Parathyroid adenoma (tissue), 2 donors: ENCODE measurements around the gene PYGO1.
"Not testable (repeated sequence)": the region's sequence is repeated elsewhere in the genome, so short reads cannot be mapped to it uniquely, and the experiment has no call there.

ENCODE experiments used
- H2AFZ ChIP-seq: fragments of 300-600 bp; sonication (generic); one replicate; pipeline ENCODE4 v1.7.0; 2017; ENCODE audit warnings: antibody characterized with exemption, mild to moderate bottlenecking
- H3K27ac ChIP-seq: fragments of 300-600 bp; sonication (generic); one replicate; pipeline ENCODE4 v1.7.0; 2017
- H3K27me3 ChIP-seq: fragments of 300-600 bp; sonication (generic); one replicate; pipeline ENCODE4 v1.7.0; 2017; ENCODE audit warnings: low read length; ENCODE audit not compliant: control insufficient read depth, insufficient read depth
- H3K36me3 ChIP-seq: fragments of 300-600 bp; sonication (generic); one replicate; pipeline ENCODE4 v1.7.0; 2017; ENCODE audit warnings: low read length; ENCODE audit not compliant: control insufficient read depth, insufficient read depth
- H3K4me1 ChIP-seq: fragments of 300-600 bp; sonication (generic); one replicate; pipeline ENCODE4 v1.7.0; 2017; ENCODE audit warnings: control low read depth
- H3K4me2 ChIP-seq: fragments of 300-600 bp; sonication (generic); one replicate; pipeline ENCODE4 v1.7.0; 2017; ENCODE audit warnings: low read length
- H3K4me3 ChIP-seq: fragments of 300-600 bp; sonication (generic); one replicate; pipeline ENCODE4 v1.7.0; 2017; ENCODE audit warnings: low read depth, low read length
- H3K79me2 ChIP-seq: fragments of 300-600 bp; sonication (generic); one replicate; pipeline ENCODE4 v1.7.0; 2017; ENCODE audit warnings: control low read depth
- H3K9ac ChIP-seq: fragments of 300-600 bp; sonication (generic); one replicate; pipeline ENCODE4 v1.7.0; 2017; ENCODE audit warnings: mild to moderate bottlenecking
- H3K9me3 ChIP-seq: fragments of 300-600 bp; sonication (generic); one replicate; pipeline ENCODE4 v1.7.0; 2017; ENCODE audit warnings: low read length; ENCODE audit not compliant: control insufficient read depth
- CTCF ChIP-seq: fragments of 300-600 bp; sonication (generic); IDR thresholded peaks from one replicate; pipeline ENCODE4 v1.7.0; 2017; ENCODE audit warnings: antibody characterized with exemption, mild to moderate bottlenecking
- donor health status: primary hyperparathyroidism.

PYGO1 gene

GRCh38 chr15:55515991-55516776 is 72.0 kb downstream of the PYGO1 start:
- H3K27me3 ChIP-seq, result no peaks in the 10 kb centered on the region
- H3K9me3 ChIP-seq, result no peaks in the 10 kb centered on the region
- H3K4me2 ChIP-seq, result no peak overlapping the region
- no peaks in the 10 kb centered on the region for H3K4me1 ChIP-seq
- no peaks in the 10 kb centered on the region for H3K36me3 ChIP-seq
- no peak overlapping the region for H3K27ac ChIP-seq
- H3K9ac ChIP-seq, result no peak overlapping the region
- TF ChIP-seq CTCF, result no peak
- H3K79me2 ChIP-seq, result no peaks in the 10 kb centered on the region
- no peak overlapping the region for H2AFZ ChIP-seq
- no peak overlapping the region for H3K4me3 ChIP-seq

GRCh38 chr15:55515491-55515890 is 72.7 kb downstream of the PYGO1 start:
- H3K36me3 ChIP-seq, result no peaks in the 10 kb centered on the region
- no peak overlapping the region for H3K4me2 ChIP-seq
- H3K27me3 ChIP-seq, result no peaks in the 10 kb centered on the region
- H3K9ac ChIP-seq, result no peak overlapping the region
- H3K9me3 ChIP-seq, result no peaks in the 10 kb centered on the region
- H3K79me2 ChIP-seq, result no peaks in the 10 kb centered on the region
- H3K27ac ChIP-seq, result no peak overlapping the region
- no peaks in the 10 kb centered on the region for H3K4me1 ChIP-seq
- H3K4me3 ChIP-seq, result no peak overlapping the region
- H2AFZ ChIP-seq, result no peak overlapping the region
- no peak for TF ChIP-seq CTCF

- Histone ChIP-seq H3K79me2 (no peaks in the 10 kb centered on the region), H3K27ac (no peak overlapping the region), H2AFZ (no peak overlapping the region)
These were observed 73.7 kb downstream of the PYGO1 start for GRCh38 chr15:55514414-55514850.

GRCh38 chr15:55513621-55514413 is 74.3 kb downstream of the PYGO1 start:
- not testable (repeated sequence) for H3K4me2 ChIP-seq, H3K9ac ChIP-seq, H3K27me3 ChIP-seq, H3K79me2 ChIP-seq, H2AFZ ChIP-seq, H3K27ac ChIP-seq, H3K4me1 ChIP-seq, H3K36me3 ChIP-seq, H3K4me3 ChIP-seq, H3K9me3 ChIP-seq
- TF ChIP-seq CTCF, result peak; percentile 29

More at GRCh38 chr15:55514414-55514850, 73.7 kb downstream of the PYGO1 start:
- Histone ChIP-seq H3K9ac (no peak overlapping the region), H3K4me3 (no peak overlapping the region), H3K4me1 (no peaks in the 10 kb centered on the region), H3K9me3 (no peaks in the 10 kb centered on the region), H3K36me3 (no peaks in the 10 kb centered on the region), H3K4me2 (no peak overlapping the region), H3K27me3 (no peaks in the 10 kb centered on the region)
- no peak for TF ChIP-seq CTCF
